ENCODE measurements around the gene LRRC74B.

DNA sequence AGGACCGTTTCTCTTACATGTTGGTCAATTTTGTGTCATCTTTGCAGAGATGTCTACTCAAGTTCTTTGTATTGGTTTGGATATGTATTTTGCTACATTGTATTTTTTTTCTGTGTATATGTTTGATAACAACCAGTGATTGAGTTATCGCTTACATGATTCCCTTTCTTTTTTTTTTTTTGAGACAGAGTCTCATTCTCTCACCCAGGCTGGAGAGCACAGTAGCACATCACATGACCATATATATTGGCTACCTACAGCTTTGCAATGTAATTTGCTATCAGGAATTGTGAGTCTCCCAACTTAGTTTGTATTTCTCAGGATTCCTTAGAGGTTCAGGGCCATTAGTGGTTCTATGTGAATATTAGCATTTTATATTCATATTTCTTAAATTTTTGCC, 59.5 kb downstream of the LRRC74B start:
- TF ChIP-seq, protein P1, sequence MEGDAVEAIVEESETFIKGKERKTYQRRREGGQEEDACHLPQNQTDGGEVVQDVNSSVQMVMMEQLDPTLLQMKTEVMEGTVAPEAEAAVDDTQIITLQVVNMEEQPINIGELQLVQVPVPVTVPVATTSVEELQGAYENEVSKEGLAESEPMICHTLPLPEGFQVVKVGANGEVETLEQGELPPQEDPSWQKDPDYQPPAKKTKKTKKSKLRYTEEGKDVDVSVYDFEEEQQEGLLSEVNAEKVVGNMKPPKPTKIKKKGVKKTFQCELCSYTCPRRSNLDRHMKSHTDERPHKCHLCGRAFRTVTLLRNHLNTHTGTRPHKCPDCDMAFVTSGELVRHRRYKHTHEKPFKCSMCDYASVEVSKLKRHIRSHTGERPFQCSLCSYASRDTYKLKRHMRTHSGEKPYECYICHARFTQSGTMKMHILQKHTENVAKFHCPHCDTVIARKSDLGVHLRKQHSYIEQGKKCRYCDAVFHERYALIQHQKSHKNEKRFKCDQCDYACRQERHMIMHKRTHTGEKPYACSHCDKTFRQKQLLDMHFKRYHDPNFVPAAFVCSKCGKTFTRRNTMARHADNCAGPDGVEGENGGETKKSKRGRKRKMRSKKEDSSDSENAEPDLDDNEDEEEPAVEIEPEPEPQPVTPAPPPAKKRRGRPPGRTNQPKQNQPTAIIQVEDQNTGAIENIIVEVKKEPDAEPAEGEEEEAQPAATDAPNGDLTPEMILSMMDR (IDR thresholded peaks at IDR 0.05), result no peak
- no peak for TF ChIP-seq POLR2A (IDR thresholded peaks at IDR 0.05)
